GM12872 (cell line): ENCODE results near the gene BTNL8.

Experiments
- CTCF ChIP-seq: IDR thresholded peaks from 3 replicates; pipeline ENCODE4 v1.5.1; 2011; ENCODE audit warnings: low read depth, mild to moderate bottlenecking, low read length, moderate library complexity; ENCODE audit not compliant: insufficient read depth

BTNL8 gene

GRCh38 chr5:180975338-180975737 lies 76.4 kb downstream of the BTNL8 start:
- TF ChIP-seq CTCF = no peak

- TF ChIP-seq CTCF = no peak
Measured at GRCh38 chr5:180976518-180976917, 77.6 kb downstream of the BTNL8 start.

- TF ChIP-seq CTCF = no peak
Measured at GRCh38 chr5:180977852-180978251, 78.9 kb downstream of the BTNL8 start.

- TF ChIP-seq CTCF = no peak
Measured at GRCh38 chr5:180982008-180982741, 83.2 kb downstream of the BTNL8 start.

GRCh38 chr5:180988016-180988415 lies 89.1 kb downstream of the BTNL8 start:
- no peak for TF ChIP-seq CTCF

GRCh38 chr5:180988592-180988991 lies 89.6 kb downstream of the BTNL8 start, which contains the start of gene BTNL3:
TSS of gene BTNL3 (plus strand) at chr5:180988846. CDS start at chr5:180989029, 183 bp downstream.
- no peak for TF ChIP-seq CTCF

- no peak for TF ChIP-seq CTCF
Measured at GRCh38 chr5:180990086-180990881, 91.3 kb downstream of the BTNL8 start.
